Measurements from ENCODE around the gene RHOH.

RHOH gene

GRCh38 chr4:40206426-40206825 is 9.6 kb downstream of the RHOH start:
- no peak for DNase-seq

- DNase-seq: no peak
These were observed 12.6 kb downstream of the RHOH start for GRCh38 chr4:40209401-40209800.

- DNase-seq: no peak
These were observed 13.9 kb downstream of the RHOH start for GRCh38 chr4:40210776-40211175.

GRCh38 chr4:40211224-40212185 is 14.7 kb downstream of the RHOH start:
- no peak for DNase-seq

- no peak for DNase-seq
These were observed 16.1 kb downstream of the RHOH start for GRCh38 chr4:40212674-40213527.

- DNase-seq: no peak
These were observed 17.2 kb downstream of the RHOH start for GRCh38 chr4:40214038-40214437.

- no peak for DNase-seq
These were observed 18.0 kb downstream of the RHOH start for GRCh38 chr4:40214661-40215418.

GRCh38 chr4:40216622-40217366 is 20.0 kb downstream of the RHOH start:
- DNase-seq: no peak

GRCh38 chr4:40221744-40222143 is 24.9 kb downstream of the RHOH start:
- no peak for DNase-seq

GRCh38 chr4:40223343-40223742 is 26.5 kb downstream of the RHOH start:
- no peak for DNase-seq

GRCh38 chr4:40224432-40224831 is 27.6 kb downstream of the RHOH start:
- DNase-seq: no peak

- no peak for DNase-seq
These were observed 28.7 kb downstream of the RHOH start for GRCh38 chr4:40225497-40225896.

- no peak for DNase-seq
These were observed 30.5 kb downstream of the RHOH start for GRCh38 chr4:40227284-40227683.

GRCh38 chr4:40228497-40229365 is 31.9 kb downstream of the RHOH start:
- DNase-seq: no peak

- no peak for DNase-seq
These were observed 34.6 kb downstream of the RHOH start for GRCh38 chr4:40231316-40231863.

GRCh38 chr4:40232610-40233009 is 35.8 kb downstream of the RHOH start:
- no peak for DNase-seq

- no peak for DNase-seq
These were observed 36.4 kb downstream of the RHOH start for GRCh38 chr4:40233227-40233626.

- DNase-seq: no peak
These were observed 37.7 kb downstream of the RHOH start for GRCh38 chr4:40234519-40235039.

- no peak for DNase-seq
These were observed 41.3 kb downstream of the RHOH start for GRCh38 chr4:40238008-40238699.
